G401 (cell line): ENCODE results near the gene ANKRD22. TPM values are rescaled to one million over a fixed set of nuclear protein-coding genes. Genes with fewer than 3 reads are reported as not detected.
"Not testable (repeated sequence)": the region's sequence is repeated elsewhere in the genome, so short reads cannot be mapped to it uniquely, and the experiment has no call there.

ENCODE experiments used
- DNase-seq: peaks from one replicate; pipeline ENCODE4 v3.0.0-alpha.2; 2015; ENCODE audit warnings: low spot score
- in situ Hi-C: cut with HindIII; loops from 2 replicates; pipeline ENCODE4 v1.10.0; 2016; ENCODE audit warnings: low sequenced_read_pairs, mixed read lengths
- total RNA-seq: library from RNA; depleted of rRNA; stranded (reverse); fragments of >200 nt; shearing (Covaris generic); gene quantifications from 2 replicates; pipeline ENCODE4 v1.2.3, GENCODE V29; 2014

ANKRD22 gene
- total RNA-seq, 1 experiment from 2014 or later = not detected

- DNase-seq = no peak
- in situ Hi-C loops = no loop called here
Observed at GRCh38 chr10:88841316-88842111, 10.1 kb downstream of the ANKRD22 start.

GRCh38 chr10:88840881-88841280 lies 10.8 kb downstream of the ANKRD22 start:
- DNase-seq = no peak
- in situ Hi-C loops = no loop called here

- in situ Hi-C loops = no loop called here
- no peak for DNase-seq
Observed at GRCh38 chr10:88840104-88840503, 11.5 kb downstream of the ANKRD22 start.

- in situ Hi-C loops = no loop called here
- DNase-seq = no peak
Observed at GRCh38 chr10:88838766-88839350, 12.8 kb downstream of the ANKRD22 start.

- DNase-seq, in situ Hi-C loops: not testable (repeated sequence)
Observed at GRCh38 chr10:88837632-88838031, 14.0 kb downstream of the ANKRD22 start.

- DNase-seq = no peak
- in situ Hi-C loops = no loop called here
Observed at GRCh38 chr10:88835910-88836221, 15.8 kb downstream of the ANKRD22 start.

- peak; percentile 91 for DNase-seq
- in situ Hi-C loops = no loop called here
Observed at GRCh38 chr10:88835096-88835909, 16.3 kb downstream of the ANKRD22 start.

- in situ Hi-C loops = no loop called here
- DNase-seq = no peak
Observed at GRCh38 chr10:88833723-88834122, 17.9 kb downstream of the ANKRD22 start.

GRCh38 chr10:88833156-88833555 lies 18.5 kb downstream of the ANKRD22 start:
- no peak for DNase-seq
- in situ Hi-C loops = no loop called here

- in situ Hi-C loops = no loop called here
- no peak for DNase-seq
Observed at GRCh38 chr10:88832376-88832775, 19.3 kb downstream of the ANKRD22 start.

GRCh38 chr10:88831709-88832108 lies 19.9 kb downstream of the ANKRD22 start:
- in situ Hi-C loops = no loop called here

GRCh38 chr10:88830643-88831268 lies 20.9 kb downstream of the ANKRD22 start:
- in situ Hi-C loops = no loop called here
- no peak for DNase-seq

More at GRCh38 chr10:88831709-88832108, 19.9 kb downstream of the ANKRD22 start:
- no peak for DNase-seq

GRCh38 chr10:88828310-88828709 lies 23.3 kb downstream of the ANKRD22 start:
- in situ Hi-C loops = no loop called here

GRCh38 chr10:88827671-88828070 lies 24.0 kb downstream of the ANKRD22 start:
- in situ Hi-C loops = no loop called here
- DNase-seq = no peak

More at GRCh38 chr10:88828310-88828709, 23.3 kb downstream of the ANKRD22 start:
- DNase-seq = no peak

- DNase-seq = no peak
- in situ Hi-C loops = no loop called here
Observed at GRCh38 chr10:88826388-88826787, 25.3 kb downstream of the ANKRD22 start.

- in situ Hi-C loops = no loop called here
Observed at GRCh38 chr10:88820748-88821401, 30.8 kb downstream of the ANKRD22 start.

GRCh38 chr10:88819290-88819689 lies 32.4 kb downstream of the ANKRD22 start:
- in situ Hi-C loops = no loop called here
- no peak for DNase-seq

More at GRCh38 chr10:88820748-88821401, 30.8 kb downstream of the ANKRD22 start:
- peak; percentile 35 for DNase-seq

- in situ Hi-C loops = no loop called here
- DNase-seq = no peak
Observed at GRCh38 chr10:88813200-88813599, 38.4 kb downstream of the ANKRD22 start.
